ENCODE results near the gene MEST. TPM values are rescaled to one million over a fixed set of nuclear protein-coding genes. Genes with fewer than 3 reads are reported as not detected.

Gene MEST
- total and polyA plus RNA-seq, 2 of the 13 experiments (the other 11 are each of a cell fraction or from before 2014, with no cell fraction given): 49.5 to 54.6 TPM

DNA sequence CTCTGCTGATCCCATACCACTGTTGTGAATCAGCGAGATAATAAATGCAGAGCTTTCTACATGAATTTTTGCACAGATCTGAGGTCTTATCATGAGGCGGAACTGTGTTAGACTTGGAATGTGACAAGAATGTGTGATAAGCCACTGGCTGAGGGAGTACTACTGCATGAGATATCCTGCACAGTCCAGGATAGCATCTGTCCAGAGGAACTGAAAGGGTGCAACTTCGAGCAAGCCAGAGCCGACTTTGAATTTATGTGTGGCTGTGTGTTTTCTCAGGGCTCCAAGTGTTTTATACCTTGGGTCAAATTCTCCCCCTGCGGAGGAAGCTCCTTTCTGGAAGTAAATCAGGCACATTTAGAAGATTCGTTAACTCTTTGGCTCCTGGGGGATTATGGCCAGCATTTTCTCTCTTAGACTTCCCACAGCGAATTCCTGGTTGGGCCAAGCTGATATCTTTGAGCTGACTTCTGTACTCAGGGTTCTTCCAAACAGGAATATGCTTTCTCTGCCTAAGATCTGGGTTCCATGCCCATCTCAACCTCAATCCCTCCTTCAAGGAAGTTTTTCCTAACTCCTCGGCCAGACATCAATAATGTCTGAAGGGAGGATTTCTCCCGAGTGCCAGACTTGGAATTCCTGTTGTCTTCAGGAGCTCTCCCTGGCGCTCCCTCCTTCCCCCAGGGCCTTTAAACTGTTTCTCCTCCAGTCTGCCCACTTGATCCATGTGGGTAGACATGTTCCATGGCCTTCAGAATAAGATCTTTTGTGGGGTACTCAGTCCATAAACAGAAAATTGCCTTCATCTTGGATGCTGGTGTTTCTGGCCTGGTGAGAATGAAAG lies 2.5 kb upstream of the MEST start:
- POLR2A ChIA-PET: no interaction called here
- BruUV-seq (replicated peaks): no TSS peak
- no peak for ATAC-seq
- Histone ChIP-seq H3K9ac (ENCODE audit: insufficient read depth, low read depth, low read length) (no peak overlapping the region), H3K4me1 (ENCODE audit: insufficient read depth, low read length) (peaks cover 10% of the 10 kb centered on the region), H4K20me1 (ENCODE audit: insufficient read depth, low read length) (no peaks in the 10 kb centered on the region), H3K79me2 (ENCODE audit: insufficient read depth, low read length) (peaks cover 5% of the 10 kb centered on the region), H3K4me3 (replicated peaks in 1 of 3; ENCODE audit: insufficient read depth in 1 of 3, low read depth in 2 of 3, low read length in 3 of 3) (no peak overlapping the region), H3K27ac (ENCODE audit: extremely low read length, insufficient read depth, low read length) (no peak overlapping the region), H3K27me3 (ENCODE audit: control insufficient read depth in 1 of 2, insufficient read depth in 2 of 2, low read length in 2 of 2) (no peaks in the 10 kb centered on the region; a peak in 1 of 5 replicates), H3K9me3 (ENCODE audit: low read length) (peaks cover 12% of the 10 kb centered on the region), H3K36me3 (replicated peaks in 1 of 2; ENCODE audit: control insufficient read depth in 1 of 2, insufficient read depth in 2 of 2, low read length in 2 of 2) (no peaks in the 10 kb centered on the region), H3K4me2 (ENCODE audit: low read depth, low read length) (no peak overlapping the region), H2AFZ (ENCODE audit: low read length) (no peak overlapping the region)
- in situ Hi-C loops (cut with HindIII; ENCODE audit: extremely low pct_ligation_motif_present, low pct_unique_long_range_greater_than_20kb) (no loop called here), intact Hi-C loops (cut with micrococcal nuclease; ENCODE audit: unreplicated experiment) (loop anchor here (10.0 kb wide), 1 partner anchor 215 kb away; no protein-coding TSS in a partner anchor)
- WGBS (ENCODE audit: low lambda C conversion rate): 83% methylated on average over 9 of the region's 10 CpGs
- no peak for FAIRE-seq
- TF ChIP-seq EED (CRISPR knock-in tag; IDR thresholded peaks at IDR 0.05) (no peak), TCF7 (IDR thresholded peaks at IDR 0.05; ENCODE audit: low read depth) (no peak), DMAP1 (CRISPR knock-in tag; IDR thresholded peaks at IDR 0.05) (no peak), E2F1 (CRISPR knock-in tag; IDR thresholded peaks at IDR 0.05) (no peak)
- DNase-seq (ENCODE audit: low spot score): no peak
- CTCF ChIA-PET (ENCODE audit: low intra/inter-chr PET ratio, low total read pairs): no interaction called here

GRCh38 chr7:130490311-130490791 lies 1.5 kb upstream of the MEST start:
- ChIA-PET CTCF (ENCODE audit: low intra/inter-chr PET ratio, low total read pairs) (no interaction called here), POLR2A (no interaction called here)
- Histone ChIP-seq H3K4me2 (ENCODE audit: low read depth, low read length) (no peak overlapping the region), H2AFZ (ENCODE audit: low read length) (no peak overlapping the region), H3K4me1 (ENCODE audit: insufficient read depth, low read length) (peaks cover 10% of the 10 kb centered on the region), H3K36me3 (replicated peaks in 1 of 2; ENCODE audit: control insufficient read depth in 1 of 2, insufficient read depth in 2 of 2, low read length in 2 of 2) (no peaks in the 10 kb centered on the region), H3K4me3 (replicated peaks in 1 of 3; ENCODE audit: insufficient read depth in 1 of 3, low read depth in 2 of 3, low read length in 3 of 3) (no peak overlapping the region), H3K9me3 (ENCODE audit: low read length) (peaks cover 12% of the 10 kb centered on the region), H4K20me1 (ENCODE audit: insufficient read depth, low read length) (no peaks in the 10 kb centered on the region), H3K27ac (ENCODE audit: extremely low read length, insufficient read depth, low read length) (no peak overlapping the region), H3K79me2 (ENCODE audit: insufficient read depth, low read length) (peaks cover 5% of the 10 kb centered on the region), H3K9ac (ENCODE audit: insufficient read depth, low read depth, low read length) (no peak overlapping the region), H3K27me3 (ENCODE audit: control insufficient read depth in 1 of 2, insufficient read depth in 2 of 2, low read length in 2 of 2) (no peaks in the 10 kb centered on the region; a peak in 1 of 5 replicates)
- TF ChIP-seq ZNF782 (CRISPR knock-in tag; IDR thresholded peaks at IDR 0.05; ENCODE audit: borderline replicate concordance): no peak
- TF ChIP-seq, protein P1, sequence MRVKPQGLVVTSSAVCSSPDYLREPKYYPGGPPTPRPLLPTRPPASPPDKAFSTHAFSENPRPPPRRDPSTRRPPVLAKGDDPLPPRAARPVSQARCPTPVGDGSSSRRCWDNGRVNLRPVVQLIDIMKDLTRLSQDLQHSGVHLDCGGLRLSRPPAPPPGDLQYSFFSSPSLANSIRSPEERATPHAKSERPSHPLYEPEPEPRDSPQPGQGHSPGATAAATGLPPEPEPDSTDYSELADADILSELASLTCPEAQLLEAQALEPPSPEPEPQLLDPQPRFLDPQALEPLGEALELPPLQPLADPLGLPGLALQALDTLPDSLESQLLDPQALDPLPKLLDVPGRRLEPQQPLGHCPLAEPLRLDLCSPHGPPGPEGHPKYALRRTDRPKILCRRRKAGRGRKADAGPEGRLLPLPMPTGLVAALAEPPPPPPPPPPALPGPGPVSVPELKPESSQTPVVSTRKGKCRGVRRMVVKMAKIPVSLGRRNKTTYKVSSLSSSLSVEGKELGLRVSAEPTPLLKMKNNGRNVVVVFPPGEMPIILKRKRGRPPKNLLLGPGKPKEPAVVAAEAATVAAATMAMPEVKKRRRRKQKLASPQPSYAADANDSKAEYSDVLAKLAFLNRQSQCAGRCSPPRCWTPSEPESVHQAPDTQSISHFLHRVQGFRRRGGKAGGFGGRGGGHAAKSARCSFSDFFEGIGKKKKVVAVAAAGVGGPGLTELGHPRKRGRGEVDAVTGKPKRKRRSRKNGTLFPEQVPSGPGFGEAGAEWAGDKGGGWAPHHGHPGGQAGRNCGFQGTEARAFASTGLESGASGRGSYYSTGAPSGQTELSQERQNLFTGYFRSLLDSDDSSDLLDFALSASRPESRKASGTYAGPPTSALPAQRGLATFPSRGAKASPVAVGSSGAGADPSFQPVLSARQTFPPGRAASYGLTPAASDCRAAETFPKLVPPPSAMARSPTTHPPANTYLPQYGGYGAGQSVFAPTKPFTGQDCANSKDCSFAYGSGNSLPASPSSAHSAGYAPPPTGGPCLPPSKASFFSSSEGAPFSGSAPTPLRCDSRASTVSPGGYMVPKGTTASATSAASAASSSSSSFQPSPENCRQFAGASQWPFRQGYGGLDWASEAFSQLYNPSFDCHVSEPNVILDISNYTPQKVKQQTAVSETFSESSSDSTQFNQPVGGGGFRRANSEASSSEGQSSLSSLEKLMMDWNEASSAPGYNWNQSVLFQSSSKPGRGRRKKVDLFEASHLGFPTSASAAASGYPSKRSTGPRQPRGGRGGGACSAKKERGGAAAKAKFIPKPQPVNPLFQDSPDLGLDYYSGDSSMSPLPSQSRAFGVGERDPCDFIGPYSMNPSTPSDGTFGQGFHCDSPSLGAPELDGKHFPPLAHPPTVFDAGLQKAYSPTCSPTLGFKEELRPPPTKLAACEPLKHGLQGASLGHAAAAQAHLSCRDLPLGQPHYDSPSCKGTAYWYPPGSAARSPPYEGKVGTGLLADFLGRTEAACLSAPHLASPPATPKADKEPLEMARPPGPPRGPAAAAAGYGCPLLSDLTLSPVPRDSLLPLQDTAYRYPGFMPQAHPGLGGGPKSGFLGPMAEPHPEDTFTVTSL (CRISPR knock-in tag; IDR thresholded peaks at IDR 0.05; ENCODE audit: borderline replicate concordance): no peak
- FAIRE-seq: no peak
- intact Hi-C loops (cut with micrococcal nuclease; ENCODE audit: unreplicated experiment): no loop called here
- ATAC-seq: no peak
- BruUV-seq (replicated peaks): no TSS peak
- WGBS (ENCODE audit: low lambda C conversion rate): 92% methylated on average over 21 of the region's 21 CpGs
- in situ Hi-C loops (cut with HindIII; ENCODE audit: extremely low pct_ligation_motif_present, low pct_unique_long_range_greater_than_20kb): no loop called here
- DNase-seq (ENCODE audit: low spot score): no peak
